CD4-positive, alpha-beta T cell treated with Interferon gamma for 1 hour (primary cell): ENCODE data around the gene ZSCAN5A.
"Not testable (repeated sequence)": the region's sequence is repeated elsewhere in the genome, so short reads cannot be mapped to it uniquely, and the experiment has no call there.

ENCODE experiments used
- DNase-seq: peaks from one replicate; pipeline ENCODE4 v3.0.0-alpha.2; 2020

ZSCAN5A gene

DNA sequence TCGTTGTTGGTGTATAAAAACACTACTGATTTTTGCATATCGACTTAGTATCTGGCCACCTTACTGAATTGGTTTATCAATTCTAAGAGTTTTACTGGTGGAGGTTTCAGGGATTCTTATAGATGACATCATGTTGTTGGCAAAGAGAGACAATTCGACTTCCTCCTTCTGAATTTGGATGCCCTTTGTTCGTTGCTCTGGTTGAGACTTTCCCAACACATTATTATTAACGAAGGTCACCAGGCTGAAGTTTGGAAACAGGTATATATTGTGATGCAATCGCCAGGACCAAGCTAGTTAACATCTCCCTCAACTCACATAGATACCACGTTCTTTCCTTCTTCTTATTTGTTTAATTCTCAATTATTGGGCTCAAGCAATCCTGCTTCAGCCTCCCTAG lies 115.0 kb downstream of the ZSCAN5A start:
- DNase-seq, result no peak

DNA sequence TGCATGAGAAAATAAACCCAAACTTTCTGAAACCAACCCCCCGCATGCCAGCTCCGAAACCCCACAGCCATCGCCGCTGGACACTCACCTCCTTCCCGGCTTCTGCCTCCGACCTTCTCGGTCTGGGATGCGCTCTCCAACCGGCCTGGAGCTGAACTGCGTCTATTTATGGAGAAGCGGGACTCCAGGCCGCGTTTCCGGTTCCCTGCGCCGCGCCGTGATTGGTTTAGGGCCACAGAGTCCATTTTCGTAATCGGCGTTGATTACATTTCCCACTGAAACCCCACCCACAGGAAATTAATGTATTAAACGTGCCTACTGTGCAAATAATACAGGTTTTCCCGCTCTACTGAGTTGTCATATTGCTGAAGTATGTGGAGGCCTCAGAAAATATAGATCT lies 117.0 kb downstream of the ZSCAN5A start, which contains the start of gene ZSCAN5B:
TSS of gene ZSCAN5B (minus strand) at position 138 of the 400 bp plus-strand sequence. CDS start 4,731 bp downstream, outside the sequence.
- DNase-seq, result not testable (repeated sequence)

DNA sequence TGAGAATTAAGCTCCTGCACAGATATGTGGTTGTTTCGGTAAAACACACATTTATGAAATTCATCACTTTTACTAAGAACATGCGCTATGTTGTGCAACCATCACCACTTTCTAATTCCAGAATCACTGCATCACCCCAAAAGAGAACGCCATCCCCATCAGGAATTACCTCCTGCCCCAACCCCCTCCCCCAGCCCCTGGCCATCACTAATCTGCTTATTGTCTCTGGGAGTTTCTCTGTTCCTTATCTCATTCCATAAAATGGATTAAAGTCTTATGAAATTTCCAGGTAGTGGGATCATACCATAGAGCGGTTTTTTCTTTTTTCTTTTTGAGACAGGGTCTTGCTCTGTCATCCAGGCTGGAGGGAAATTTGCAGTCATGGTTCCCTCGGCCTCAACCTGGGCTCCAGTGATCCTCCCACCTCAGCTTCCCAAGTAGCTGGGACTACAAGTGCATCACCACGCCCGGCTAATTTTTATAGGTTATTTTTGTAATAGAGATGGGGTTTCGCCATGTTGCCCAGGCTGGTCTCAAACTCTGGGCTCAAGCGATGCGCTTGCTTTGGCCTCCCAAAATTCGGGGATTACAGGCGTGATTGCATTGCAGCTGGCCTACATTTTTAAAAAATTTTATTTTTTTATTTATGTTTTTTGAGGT lies 120.5 kb downstream of the ZSCAN5A start:
- DNase-seq, result no peak

DNA sequence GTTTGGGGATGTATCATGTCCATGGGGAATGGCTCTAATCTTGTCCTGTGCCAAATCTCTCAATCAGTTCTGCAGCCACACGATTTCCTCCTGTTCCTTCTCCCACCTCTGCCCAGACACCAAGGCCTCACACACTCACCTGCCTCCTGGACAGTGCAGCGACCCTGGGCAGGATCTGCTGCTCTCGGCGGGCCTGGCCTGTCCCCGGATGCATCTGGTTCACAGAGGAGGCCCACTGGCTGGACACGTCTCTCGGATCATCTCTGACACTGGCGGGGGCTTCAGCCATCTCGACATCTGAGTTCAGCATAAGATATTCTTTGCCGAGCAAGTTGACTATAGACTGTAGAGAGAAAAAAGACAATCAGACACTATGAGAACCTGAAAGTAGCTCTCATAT lies 122.9 kb downstream of the ZSCAN5A start:
- DNase-seq, result no peak

DNA sequence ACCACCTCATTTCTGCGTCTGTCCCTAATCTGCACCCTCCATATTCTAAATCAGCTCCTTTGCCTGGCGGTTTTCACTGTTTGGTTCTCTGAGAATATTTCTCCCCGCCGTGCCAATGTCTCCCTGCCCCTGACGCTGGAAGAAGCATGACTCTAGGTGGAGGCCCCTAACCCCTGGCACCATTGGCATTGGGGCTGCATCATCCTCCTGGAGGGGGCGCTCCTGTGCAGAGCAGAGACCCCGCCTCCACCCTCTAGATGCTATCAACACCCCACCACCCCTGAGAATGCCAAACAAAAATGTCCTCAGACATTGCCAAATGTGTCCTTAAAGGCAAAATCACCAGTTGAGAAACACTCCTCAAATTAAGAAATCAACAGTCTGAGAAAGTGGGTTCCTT lies 123.5 kb downstream of the ZSCAN5A start:
- DNase-seq, result no peak

DNA sequence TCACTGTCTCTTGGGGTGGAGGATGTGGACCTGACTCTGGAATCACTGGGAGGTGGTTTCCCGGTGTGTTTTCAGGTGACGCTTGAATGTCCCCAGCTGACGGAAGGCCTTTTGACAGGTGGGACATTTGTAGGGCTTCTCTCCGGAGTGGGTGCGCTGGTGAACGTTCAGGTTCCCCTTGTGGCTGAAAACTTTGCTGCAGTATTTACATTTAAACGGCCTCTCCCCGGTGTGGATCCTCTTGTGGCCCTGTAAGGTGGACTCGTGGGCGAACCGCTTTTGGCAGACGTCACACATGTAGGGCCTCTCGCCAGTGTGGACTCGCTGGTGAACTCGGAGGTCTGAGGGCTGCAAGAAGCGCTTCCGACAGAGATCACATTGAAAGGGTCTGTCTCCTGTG lies 124.9 kb downstream of the ZSCAN5A start:
- no peak for DNase-seq

DNA sequence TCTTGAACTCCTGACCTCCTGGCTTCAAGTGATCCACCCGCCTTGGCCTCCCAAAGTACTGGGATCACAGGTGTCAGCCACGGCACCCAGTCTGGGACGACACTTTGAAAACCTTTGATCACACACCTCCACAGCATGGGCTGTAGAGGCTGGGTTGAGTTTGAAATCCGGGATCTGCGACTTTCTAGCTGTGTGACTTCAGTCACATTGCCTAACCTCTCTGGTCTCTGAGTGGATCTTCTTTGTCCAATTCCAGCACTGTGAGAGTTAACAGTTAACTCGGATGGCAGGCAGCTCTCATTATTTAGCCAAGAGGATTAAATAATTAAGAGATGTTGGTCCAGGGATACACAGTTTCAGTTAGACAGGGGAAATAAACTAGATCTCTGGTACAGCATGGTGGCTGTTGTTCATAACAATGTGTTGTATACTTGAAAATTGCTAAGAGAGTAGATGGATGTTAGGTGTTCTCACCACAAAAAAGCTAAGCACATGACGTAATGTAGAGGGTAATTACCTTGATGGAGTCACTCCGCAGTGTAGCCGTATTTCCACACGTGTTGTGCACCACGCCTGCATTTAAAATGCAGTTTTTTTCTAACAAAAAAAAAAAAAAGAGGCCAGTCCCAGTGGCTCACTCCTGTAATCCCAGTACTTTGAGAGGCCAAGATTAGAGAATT lies 136.9 kb downstream of the ZSCAN5A start:
- DNase-seq, result no peak

DNA sequence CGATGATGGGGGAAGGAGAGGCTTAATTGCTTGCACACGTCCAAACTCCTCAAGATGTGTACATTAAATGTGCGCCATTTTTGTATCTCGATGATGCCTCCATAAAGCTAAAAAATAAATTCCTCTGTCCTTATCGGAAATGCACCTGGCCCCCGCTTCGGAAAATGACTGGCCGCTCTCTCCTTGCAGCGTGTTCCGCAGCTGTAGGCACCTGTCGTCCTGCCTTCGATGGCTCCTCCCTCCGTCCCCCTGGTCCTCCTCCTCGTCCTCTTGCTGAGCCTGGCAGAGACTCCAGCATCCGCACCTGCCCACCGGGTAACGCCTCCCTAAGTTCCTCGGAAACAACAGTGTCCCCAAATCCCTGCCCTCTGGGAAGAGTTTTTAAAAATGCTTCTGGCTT lies 137.8 kb downstream of the ZSCAN5A start:
- no peak for DNase-seq

DNA sequence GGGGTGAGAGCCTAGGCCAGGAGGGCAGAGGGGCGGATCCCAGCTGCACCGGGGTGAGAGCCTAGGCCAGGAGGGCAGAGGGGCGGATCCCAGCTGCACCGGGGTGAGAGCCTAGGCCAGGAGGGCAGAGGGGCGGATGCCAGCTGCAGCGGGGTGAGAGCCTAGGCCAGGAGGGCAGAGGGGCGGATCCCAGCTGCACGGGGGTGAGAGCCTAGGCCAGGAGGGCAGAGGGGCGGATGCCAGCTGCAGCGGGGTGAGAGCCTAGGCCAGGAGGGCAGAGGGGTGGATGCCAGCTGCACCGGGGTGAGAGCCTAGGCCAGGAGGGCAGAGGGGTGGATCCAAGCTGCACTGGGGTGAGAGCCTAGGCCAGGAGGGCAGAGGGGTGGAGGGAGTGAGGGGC lies 138.3 kb downstream of the ZSCAN5A start:
- not testable (repeated sequence) for DNase-seq

DNA sequence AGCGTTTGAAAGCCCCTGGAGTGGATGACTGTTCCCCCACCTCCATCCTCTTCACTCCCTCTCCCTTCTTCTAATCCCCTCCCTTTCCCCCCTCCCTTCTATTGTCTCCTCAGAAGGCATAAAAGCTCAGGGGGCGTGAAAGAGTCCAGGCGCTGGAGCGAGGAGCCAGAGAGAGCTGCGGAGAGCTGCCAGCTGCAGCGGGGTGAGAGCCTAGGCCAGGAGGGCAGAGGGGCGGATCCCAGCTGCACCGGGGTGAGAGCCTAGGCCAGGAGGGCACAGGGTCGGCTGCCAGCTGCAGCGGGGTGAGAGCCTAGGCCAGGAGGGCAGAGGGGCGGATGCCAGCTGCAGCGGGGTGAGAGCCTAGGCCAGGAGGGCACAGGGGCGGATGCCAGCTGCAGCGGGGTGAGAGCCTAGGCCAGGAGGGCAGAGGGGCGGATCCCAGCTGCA lies 138.8 kb downstream of the ZSCAN5A start, which contains the start of gene GALP:
TSS of gene GALP (plus strand) at position 148 of the 447 bp plus-strand sequence. CDS start 1,101 bp downstream, outside the sequence.
- DNase-seq, result not testable (repeated sequence)

DNA sequence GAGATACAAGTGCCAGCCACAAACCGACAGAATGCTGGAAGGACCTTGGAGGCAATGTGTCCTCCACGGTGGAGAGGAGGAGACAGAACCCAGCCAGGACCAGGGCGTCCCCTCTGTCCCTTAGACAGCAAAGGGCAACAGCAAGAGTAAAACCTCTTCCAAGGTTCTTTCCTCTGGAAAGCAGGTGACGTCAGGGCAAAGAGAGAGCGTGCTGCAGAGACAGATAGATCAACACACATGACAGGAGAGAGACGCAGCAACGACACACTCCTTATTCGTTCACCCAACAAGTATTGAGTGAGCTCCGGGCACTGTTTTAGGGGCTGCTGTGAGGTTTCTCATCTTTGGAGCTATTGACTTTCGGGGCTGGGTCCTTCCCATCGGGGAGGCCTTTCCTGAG lies 140.1 kb downstream of the ZSCAN5A start:
- no peak for DNase-seq

DNA sequence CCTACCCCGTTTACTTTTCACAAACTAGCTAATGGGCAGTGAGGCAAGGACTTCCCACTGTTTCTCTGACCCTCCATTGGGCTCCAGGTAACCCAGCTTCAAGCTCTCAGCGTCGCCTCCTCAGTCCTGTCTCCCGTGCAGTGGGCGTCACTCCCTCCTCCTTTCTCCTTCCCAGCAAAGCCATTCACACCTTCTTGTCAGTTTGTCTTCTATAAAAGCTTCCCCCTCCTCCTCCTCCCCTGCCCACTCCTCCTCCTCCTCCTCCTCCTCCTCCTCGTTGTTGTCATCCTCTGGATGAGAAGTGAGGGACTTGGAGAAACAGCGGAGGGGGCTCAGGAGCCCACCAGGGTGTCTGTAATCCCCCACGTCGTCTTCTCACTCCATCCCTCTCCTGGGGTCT lies 140.6 kb downstream of the ZSCAN5A start:
- DNase-seq, result no peak
